GM21619 (cell line): ENCODE measurements around the gene CCDC92B.

Experiments used
- ATAC-seq: cut with Tn5 transposase; IDR thresholded peaks from one replicate; pipeline ENCODE4 v1.9.1; 2021; ENCODE audit not compliant: unreplicated experiment

Gene CCDC92B

GRCh38 chr17:2723505-2723996, 25.9 kb downstream of the CCDC92B start:
- ATAC-seq, result no peak

DNA sequence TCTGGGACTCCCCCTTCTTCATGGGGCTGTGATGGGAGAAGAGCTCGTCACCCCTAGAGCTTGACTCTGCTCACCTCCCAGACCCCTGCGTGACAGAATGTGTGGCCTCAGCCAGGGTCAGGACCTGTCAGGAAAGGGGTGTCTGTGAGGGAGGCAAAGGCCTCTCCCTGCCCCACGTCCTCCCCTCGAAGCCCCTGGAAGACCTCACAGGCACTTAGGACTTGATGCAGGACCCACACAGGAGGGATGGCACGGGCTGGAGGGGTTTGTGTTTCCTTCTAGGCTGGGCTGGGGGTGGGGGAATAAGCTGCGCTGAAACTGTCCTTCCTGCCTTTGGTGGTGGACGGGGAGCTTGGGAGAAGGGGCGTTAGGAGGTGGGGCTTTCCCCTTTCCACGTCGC, 26.8 kb downstream of the CCDC92B start:
- no peak for ATAC-seq

- ATAC-seq, result no peak
Measured at GRCh38 chr17:2721603-2722002, 27.8 kb downstream of the CCDC92B start.

GRCh38 chr17:2719861-2720260, 29.6 kb downstream of the CCDC92B start:
- ATAC-seq, result no peak

- no peak for ATAC-seq
Measured at GRCh38 chr17:2718150-2718938, 31.1 kb downstream of the CCDC92B start.

DNA sequence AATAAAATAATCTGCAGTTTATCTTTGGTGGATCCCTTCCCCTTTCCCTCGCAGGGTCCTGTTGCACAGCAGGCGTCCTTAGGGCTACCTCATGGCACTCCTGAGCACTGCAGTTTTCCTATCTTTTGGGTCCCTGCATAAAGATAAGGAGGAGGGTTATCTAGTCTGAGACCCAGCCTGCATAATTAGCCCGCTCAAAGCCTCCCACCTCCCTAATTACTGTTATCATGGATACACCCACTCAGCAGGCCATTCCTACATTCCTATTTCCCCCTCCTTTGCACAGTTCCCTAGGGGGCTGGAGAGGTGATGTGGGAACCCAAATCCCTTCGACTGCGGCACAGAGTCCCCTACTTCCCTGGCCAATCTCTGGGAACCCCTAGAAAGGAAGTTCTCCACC, 32.8 kb downstream of the CCDC92B start:
- ATAC-seq, result no peak

DNA sequence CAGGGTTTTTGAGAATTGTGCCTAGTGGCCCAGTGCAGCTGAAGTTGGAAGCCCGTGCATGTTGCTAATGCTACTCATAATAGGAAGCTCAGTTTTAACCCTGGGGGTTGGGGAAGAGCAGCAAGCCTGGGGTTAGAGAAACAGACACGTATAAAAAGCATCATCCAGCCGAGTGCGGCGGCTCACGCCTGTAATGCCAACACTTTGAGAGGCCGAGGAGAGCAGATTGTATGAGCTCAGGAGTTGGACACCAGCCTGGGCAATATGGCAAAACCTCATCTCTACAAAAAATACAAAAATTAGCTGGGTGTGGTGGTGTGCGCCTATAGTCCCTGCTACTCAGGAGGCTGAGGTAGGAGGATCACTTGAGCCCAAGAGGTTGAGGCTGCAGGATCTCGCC, 35.6 kb downstream of the CCDC92B start:
- no peak for ATAC-seq

GRCh38 chr17:2712300-2713043, 37.0 kb downstream of the CCDC92B start:
- ATAC-seq, result no peak

- peak; percentile 64 for ATAC-seq
Measured at GRCh38 chr17:2711608-2712299, 37.7 kb downstream of the CCDC92B start, which contains the start of gene CLUH. CLUH (minus strand) TSS chr17:2711764; CDS start chr17:2711661, 103 bp downstream.

DNA sequence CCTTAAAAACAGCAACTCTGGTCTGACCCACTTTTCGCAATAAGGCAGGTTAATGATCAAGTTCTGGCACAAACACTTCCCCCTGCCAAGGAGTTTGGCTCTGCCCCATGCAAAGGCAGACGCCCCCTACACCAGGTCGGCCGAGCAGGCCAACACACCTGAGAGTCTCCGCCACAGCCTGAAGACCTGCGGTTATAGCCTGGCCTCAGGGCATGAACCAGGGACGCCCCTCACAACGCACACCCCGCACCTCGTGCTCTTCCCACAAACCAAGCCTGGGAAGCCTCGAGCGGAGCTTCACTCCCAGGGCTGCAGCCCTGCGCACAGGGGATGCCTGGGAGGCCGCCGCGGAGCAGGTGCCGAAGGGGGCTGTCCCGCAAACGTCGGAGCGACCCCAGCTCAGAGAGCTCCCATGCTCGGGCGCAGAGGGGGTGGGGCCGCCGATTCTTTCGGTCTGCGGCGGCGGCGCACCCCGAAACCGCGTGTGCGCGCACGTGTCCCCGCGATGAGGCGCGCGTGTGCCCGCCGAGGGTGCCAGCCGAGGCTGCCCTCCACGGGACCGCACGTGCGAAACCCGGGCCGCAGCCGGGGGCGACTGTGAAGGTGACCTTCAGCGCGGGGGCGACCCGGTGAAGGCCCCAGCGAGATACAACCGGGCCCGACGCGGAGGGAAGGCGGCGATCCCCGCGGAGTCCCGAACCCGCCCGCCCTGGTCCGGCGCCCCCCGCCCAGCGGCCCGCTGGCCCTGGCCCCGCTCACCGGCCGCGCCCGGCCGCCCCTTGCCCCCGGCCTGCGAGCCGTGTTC, 38.4 kb downstream of the CCDC92B start:
- peak; percentile 17 for ATAC-seq

DNA sequence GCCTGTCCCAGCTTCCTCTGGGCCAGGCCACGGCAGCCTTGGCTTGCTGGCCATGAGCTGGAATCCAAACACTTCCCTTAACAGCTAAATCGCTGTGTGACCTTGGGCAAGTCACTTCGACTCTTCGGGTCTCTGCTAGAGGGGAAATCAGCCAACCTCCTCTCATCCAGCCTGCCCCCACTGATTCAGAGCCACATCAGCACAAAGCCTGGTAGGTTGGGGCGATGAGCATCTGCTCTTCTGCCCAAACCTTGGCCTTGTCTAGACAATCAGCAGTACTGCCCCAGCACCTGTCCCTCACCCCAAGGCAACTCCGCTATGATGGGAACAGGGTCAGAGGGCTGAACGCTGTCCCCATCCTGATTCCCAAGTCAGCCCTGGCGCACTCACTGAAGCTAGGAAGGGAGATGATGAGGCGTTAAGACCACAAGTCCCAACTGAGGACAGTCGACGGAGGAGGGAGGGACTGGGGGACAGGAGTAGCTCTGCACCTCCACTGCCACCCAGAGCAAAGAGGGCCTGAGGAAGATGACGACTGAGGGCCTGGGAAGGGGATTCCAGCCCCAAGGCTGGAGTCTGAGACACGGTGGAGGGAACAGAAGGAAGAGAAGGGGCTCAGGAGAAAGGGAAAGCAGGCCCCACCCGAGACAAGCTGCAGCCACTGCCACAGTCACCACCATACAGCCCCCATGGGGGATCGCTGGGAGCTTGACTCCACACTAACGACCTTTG, 39.2 kb downstream of the CCDC92B start:
- no peak for ATAC-seq

GRCh38 chr17:2709183-2709661, 40.2 kb downstream of the CCDC92B start:
- ATAC-seq, result peak; percentile 37

GRCh38 chr17:2708585-2709182, 40.8 kb downstream of the CCDC92B start:
- ATAC-seq, result no peak

DNA sequence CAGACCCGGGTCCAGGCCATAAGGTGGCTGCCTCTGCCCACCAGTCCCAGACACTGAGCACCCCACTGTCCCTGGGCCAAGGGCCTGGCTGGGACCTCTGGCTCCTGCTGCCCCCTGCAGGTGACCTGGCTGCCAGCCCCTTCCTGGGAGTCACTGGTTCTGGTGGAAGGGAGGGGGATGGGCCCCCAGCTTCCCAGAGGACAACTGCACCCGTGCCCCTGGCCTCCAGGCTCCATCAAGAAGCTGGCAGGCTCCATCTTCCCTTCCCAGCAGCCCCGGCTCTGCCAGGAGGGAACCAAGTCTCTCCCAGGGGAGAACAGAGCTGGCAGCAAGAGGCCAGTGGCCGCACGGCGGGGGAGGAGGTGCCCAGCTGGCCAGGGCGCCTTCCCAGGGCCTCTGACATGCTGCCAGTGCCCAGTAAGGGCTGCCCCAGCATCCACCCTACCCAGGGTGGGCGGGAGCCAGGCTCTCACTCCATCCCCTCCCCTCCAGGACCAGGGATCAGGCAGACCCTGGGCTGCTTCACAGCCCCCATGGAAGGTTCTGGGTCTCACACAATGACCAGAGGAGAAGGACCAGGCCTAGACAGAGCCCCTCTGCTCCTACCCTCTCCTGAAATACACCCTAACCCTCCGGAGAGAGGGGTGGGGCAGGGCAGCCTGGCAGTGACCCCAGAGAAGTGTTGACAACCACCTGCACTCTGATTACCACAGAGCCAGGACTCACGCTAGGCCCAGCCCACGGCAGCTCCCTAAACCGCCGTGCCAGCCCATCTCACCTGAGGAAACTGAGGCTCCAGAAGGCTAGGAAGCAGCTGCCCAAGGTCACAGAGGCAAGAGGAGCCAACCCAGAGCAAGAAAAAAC, 41.5 kb downstream of the CCDC92B start:
- ATAC-seq, result no peak

DNA sequence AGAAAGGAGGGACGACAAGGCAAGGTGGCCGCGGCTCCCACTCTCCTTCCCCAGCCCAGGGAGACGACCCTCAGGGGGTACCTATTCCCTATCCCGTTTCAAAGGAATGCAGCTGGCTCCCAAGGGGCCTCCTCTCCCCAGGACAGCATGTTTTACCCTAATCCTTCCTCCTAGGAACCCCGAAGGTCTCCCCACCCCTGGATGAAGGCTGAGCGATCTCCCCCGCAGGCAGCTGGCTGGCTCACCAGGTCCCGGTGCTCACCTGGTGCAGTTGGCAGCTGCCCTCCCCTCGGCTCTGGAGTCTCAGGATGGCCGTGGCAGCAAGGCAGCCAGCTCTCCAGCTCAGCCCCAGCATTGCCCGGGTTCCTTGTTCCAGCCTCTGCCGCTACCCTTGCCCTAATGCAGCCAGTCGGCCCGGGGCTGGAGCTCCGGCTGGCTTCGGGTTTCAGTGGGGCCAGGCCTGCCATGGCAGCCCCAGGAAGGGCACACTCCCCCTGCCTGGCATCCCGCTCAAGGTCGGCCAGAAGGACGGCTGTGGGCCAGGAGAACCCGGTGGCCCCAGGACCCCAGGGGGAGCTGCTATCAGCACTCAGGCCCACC, 42.4 kb downstream of the CCDC92B start:
- ATAC-seq, result no peak

GRCh38 chr17:2705888-2706795, 43.3 kb downstream of the CCDC92B start:
- no peak for ATAC-seq

DNA sequence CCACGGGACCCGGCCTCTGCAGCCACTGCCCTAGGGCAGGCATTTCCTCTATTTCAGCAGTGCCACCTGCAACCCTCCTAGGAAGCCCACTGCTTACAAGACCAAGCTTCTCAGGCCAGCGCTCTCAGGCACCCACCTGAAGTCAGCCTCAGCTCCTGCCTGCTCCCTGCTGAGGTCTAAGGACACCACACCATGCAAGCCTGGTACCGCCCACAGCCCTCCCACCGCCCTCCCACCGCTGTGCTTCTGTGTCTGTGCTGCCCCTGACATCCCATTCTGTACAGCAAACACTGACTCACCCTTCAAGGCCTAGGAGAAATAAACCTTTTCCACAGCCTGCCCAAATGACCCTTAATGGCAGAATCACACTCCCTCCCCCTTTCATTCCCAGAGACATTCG, 44.2 kb downstream of the CCDC92B start:
- no peak for ATAC-seq
